D721Med (cell line): ENCODE measurements around the gene MAP4K2.
A peak's percentile ranks its signal among the peaks of the same experiment; 100 is the strongest.

Source experiments
- DNase-seq: peaks from one replicate; pipeline ENCODE4 v3.0.0; 2011; ENCODE audit warnings: low spot score; ENCODE audit not compliant: insufficient read length
- FAIRE-seq: peaks from 2 replicates; lab custom pipeline; 2011; peaks lifted over from hg19 to GRCh38; lab: Jason Lieb, UNC
- TF ChIP-seq, protein P1 (sequence below): IDR thresholded peaks from 2 replicates; pipeline ENCODE4 v1.5.1; 2012; ENCODE audit warnings: mild to moderate bottlenecking, control low read depth; ENCODE audit not compliant: insufficient read depth; ENCODE audit errors: missing control alignments

The MAP4K2 gene

DNA sequence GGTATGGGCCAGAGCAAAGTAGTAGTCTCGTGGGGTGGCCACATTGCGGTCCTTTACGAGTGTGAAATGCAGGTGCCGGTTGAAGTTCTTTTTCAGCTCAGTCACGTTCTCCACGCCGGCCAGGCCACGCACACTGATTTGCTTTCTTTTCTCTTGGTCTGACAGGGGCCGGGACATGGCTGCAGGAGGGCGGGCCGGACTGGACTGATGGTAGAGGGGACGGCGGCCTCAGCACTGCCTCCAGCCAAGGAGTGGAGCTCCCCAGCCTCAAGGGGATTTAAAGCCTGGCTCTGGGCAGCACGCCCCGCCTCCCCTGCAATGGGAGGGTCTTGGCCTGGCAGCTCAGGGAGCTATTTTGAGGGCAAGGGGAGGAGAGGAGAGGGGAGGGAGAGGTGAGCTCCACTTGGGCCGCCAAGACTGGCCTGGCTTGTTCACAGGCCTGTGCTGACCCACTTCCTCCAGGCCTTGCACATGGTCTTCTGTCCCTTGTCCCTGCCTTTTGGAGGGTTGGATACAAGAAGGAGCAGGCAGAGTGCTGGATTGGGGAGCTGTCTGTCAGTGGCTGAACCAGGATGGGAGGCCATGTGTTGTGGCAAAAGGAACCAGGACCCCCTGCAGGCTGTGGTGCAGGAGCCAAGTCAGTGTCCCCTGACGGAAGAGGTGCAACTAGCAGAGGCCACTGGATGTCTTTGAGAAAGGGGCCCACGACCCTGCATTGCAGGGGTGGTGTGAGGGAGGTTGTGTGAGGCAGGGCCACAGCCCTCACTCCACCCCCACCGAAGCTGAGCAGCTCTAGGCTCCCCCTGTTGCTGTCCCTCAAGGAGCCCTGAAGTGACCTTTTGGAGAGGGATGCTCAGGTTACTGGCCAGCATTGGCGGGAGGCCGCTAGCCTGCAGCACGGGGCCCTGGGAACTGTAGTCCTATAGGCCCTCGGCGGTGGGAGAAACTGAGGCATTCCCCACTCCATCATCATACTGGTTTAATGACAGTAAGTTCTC, 43.0 kb downstream of the MAP4K2 start, which contains the start of gene PYGM:
Gene PYGM, minus strand, starts transcription at position 253 of the 998 bp plus-strand sequence. Its CDS starts 76 bp downstream, at position 177.
- peak; percentile 63 for DNase-seq
- TF ChIP-seq, protein P1, sequence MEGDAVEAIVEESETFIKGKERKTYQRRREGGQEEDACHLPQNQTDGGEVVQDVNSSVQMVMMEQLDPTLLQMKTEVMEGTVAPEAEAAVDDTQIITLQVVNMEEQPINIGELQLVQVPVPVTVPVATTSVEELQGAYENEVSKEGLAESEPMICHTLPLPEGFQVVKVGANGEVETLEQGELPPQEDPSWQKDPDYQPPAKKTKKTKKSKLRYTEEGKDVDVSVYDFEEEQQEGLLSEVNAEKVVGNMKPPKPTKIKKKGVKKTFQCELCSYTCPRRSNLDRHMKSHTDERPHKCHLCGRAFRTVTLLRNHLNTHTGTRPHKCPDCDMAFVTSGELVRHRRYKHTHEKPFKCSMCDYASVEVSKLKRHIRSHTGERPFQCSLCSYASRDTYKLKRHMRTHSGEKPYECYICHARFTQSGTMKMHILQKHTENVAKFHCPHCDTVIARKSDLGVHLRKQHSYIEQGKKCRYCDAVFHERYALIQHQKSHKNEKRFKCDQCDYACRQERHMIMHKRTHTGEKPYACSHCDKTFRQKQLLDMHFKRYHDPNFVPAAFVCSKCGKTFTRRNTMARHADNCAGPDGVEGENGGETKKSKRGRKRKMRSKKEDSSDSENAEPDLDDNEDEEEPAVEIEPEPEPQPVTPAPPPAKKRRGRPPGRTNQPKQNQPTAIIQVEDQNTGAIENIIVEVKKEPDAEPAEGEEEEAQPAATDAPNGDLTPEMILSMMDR: no peak
- FAIRE-seq: no peak

DNA sequence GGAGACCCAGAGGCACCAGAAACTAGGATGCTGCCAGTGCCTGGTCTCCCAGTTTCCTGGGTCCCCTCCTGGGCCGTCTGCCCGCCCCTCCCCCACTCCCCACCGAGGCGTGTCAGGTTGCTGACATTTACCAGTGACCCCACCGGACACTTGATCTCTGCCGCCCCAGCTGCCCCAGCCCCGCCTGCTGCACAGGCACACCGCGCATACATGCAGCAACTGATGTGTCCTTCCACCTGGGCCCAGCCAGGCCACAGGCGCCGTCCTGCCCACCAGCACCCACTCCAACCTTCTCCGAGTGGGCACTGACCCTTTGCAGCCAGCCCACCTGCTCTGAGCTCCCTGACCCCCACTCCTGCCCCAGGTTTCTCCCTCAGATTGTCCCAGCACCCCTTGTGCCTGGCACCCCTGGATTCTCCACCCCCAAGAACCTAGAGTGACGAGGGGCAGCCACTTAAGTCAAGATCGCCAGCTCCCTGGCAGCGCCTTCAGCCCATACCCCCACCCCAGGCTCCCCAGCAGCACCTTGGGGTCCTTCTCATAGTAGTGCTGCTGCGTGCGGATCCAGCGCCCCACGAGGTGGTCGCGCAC, 43.8 kb downstream of the MAP4K2 start:
- TF ChIP-seq, protein P1: no peak
- FAIRE-seq (no peak), DNase-seq (no peak)

DNA sequence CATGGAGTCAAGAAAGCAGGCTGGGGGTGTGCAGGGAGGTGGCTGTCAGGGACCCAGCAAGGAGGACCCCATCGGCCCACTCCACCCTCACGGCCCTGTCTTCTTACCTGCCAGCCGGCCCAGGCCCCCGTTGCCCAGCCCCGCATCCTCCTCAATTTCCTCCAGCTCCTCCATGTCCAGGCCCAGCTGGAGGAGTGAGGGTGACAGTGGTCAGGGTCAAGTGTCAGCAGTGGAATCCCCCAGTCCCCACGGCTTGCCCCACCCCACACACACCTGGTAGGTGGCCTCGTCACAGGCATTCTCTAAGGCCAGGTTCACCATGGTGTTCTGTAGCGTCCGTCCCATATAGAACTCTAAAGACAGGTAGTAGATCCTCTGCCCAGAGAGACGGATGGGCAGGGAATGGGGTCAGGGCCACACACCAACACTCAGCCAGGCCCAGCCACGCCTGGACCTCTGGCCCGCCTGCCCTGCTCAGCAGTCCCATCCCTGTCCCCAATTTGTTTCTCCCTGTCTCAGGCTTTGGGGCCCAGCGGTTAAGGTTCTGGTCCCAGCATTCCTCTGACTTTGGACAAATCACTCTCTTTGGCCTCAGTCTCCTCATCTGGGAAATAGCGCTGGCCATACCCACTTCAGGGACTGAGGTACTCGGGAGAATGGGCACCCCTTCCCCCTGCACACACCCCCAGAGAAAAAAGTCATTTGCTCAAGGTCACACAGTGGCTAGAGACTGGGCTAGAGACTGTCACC, 44.5 kb downstream of the MAP4K2 start:
- DNase-seq: no peak
- FAIRE-seq: no peak
- TF ChIP-seq, protein P1: no peak

DNA sequence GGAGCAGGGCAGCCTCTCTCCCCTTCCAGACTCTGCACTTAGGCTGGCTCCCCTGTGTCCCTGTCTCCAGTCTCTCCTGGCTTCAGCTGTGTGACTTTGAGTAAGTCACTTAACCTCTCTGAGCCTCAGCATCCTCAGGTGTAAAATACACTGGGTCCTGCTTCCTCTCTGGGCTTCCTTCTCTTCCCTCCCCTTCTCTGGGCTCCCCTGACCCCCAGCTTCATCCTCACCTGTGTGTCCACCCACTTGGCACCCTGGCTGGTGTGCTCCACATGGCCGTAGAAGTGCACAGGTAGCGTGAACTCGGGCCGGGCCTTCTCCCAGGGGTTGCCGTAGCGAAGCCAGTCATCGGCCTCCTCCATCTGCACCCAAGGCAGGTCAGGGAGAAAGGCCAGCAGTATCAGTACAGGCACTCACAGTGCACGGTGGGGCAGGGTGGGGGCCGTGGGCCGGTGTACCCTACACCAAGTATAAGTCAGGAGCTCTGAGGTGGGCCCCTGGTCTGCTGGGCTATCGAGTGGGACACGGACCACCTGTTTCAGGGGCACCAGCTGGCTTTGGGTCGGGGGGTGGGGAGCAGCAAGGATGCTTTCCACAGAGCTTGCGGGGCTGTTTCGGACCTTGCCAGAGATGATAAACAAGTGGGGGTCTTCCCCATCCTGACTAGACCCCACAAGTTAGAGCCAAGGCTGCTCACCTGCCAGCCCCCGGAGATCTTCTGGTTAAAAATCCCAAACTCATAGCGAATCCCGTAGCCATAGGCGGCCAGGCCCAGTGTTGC, 45.3 kb downstream of the MAP4K2 start:
- no peak for DNase-seq
- no peak for FAIRE-seq
- TF ChIP-seq, protein P1: no peak

DNA sequence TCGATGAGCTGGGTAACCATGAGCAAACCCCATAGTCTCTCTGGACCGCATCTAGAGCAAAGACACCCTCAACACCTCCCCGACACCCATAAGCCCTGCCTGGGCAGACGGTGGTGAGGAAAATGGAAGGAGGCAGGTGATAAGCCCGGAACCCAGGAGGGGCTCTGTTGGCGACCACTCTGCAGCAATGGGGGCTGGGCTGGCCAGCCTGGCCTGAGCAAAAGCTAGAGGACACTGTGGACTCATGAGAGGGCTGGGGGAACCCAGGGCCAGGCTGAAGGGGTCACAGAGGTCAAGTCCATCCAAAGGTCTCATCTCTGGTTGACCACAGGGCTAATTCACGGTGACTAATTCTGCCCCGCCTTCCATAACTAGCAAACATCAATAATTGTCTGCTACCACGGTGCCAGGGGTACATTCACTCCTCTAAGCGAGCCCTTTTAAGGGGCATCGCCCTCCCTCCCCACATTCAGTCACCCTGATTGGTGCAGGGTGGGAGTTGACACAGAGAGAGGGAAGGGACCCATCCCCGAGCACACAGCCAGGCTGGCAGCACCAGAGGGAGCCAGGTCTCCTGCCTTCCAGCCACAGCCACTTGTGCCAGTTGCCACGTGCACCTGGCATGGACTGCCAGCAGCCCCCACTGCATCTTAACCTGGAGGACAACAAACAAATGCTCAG, 47.2 kb downstream of the MAP4K2 start:
- TF ChIP-seq, protein P1: no peak
- no peak for FAIRE-seq
- no peak for DNase-seq
